Nephron progenitor cell (in vitro differentiated cells): ENCODE results near the gene SRD5A1.
"Not testable (repeated sequence)": the region's sequence is repeated elsewhere in the genome, so short reads cannot be mapped to it uniquely, and the experiment has no call there.

Source experiments
- DNase-seq: peaks from one replicate; pipeline ENCODE4 v3.0.0; 2021
- H3K27ac Mint-ChIP-seq: 2 replicates; pipeline ENCODE4 v1.8.0; 2021; ENCODE audit warnings: mild to moderate bottlenecking, moderate library complexity, mixed read lengths
- H3K27me3 Mint-ChIP-seq: 2 replicates; pipeline ENCODE4 v1.8.0; 2021; ENCODE audit warnings: mild to moderate bottlenecking, low read depth, mixed read lengths; ENCODE audit not compliant: poor library complexity
- H3K36me3 Mint-ChIP-seq: 2 replicates; pipeline ENCODE4 v1.8.0; 2021; ENCODE audit warnings: low read depth, mixed read lengths
- H3K4me1 Mint-ChIP-seq: 2 replicates; pipeline ENCODE4 v1.8.0; 2021; ENCODE audit warnings: mixed read lengths
- H3K4me3 Mint-ChIP-seq: 2 replicates; pipeline ENCODE4 v1.8.0; 2021; ENCODE audit warnings: mild to moderate bottlenecking, moderate library complexity, mixed read lengths
- H3K9me3 Mint-ChIP-seq: 2 replicates; pipeline ENCODE4 v1.8.0; 2021; ENCODE audit warnings: mild to moderate bottlenecking, moderate library complexity, mixed read lengths
- CTCF ChIP-seq: fragments of 200-600 bp; sonication (generic); IDR thresholded peaks from 2 replicates; pipeline ENCODE4 v1.5.0; 2021; ENCODE audit warnings: antibody characterized with exemption

Gene SRD5A1

GRCh38 chr5:6660688-6661087 is 27.4 kb downstream of the SRD5A1 start:
- peaks cover 44% of the 10 kb centered on the region for H3K36me3 Mint-ChIP-seq
- DNase-seq: no peak
- no peak for TF ChIP-seq CTCF
- H3K4me1 Mint-ChIP-seq: no peaks in the 10 kb centered on the region
- H3K27ac Mint-ChIP-seq: no peak overlapping the region
- peaks cover 10% of the 10 kb centered on the region for H3K9me3 Mint-ChIP-seq
- no peaks in the 10 kb centered on the region for H3K27me3 Mint-ChIP-seq
- H3K4me3 Mint-ChIP-seq: no peak overlapping the region

GRCh38 chr5:6666762-6667161 is 33.5 kb downstream of the SRD5A1 start:
- Mint-ChIP-seq H3K36me3 (peaks cover 43% of the 10 kb centered on the region), H3K27ac (no peak overlapping the region), H3K4me1 (no peaks in the 10 kb centered on the region), H3K9me3 (no peaks in the 10 kb centered on the region), H3K27me3 (no peaks in the 10 kb centered on the region), H3K4me3 (no peak overlapping the region)
- DNase-seq: no peak
- no peak for TF ChIP-seq CTCF

GRCh38 chr5:6667648-6668047 is 34.4 kb downstream of the SRD5A1 start:
- H3K9me3 Mint-ChIP-seq: no peaks in the 10 kb centered on the region
- H3K4me3 Mint-ChIP-seq: no peak overlapping the region
- no peak for DNase-seq
- no peak for TF ChIP-seq CTCF
- peaks cover 51% of the 10 kb centered on the region for H3K36me3 Mint-ChIP-seq
- no peaks in the 10 kb centered on the region for H3K4me1 Mint-ChIP-seq
- no peak overlapping the region for H3K27ac Mint-ChIP-seq
- H3K27me3 Mint-ChIP-seq: no peaks in the 10 kb centered on the region

- peaks cover 62% of the 10 kb centered on the region for H3K36me3 Mint-ChIP-seq
- H3K27ac Mint-ChIP-seq, H3K27me3 Mint-ChIP-seq: not testable (repeated sequence)
Observed at GRCh38 chr5:6668717-6669116, 35.5 kb downstream of the SRD5A1 start.

GRCh38 chr5:6673031-6673430 is 39.8 kb downstream of the SRD5A1 start:
- H3K9me3 Mint-ChIP-seq: peaks cover 21% of the 10 kb centered on the region
- no peak overlapping the region for H3K4me3 Mint-ChIP-seq
- no peak overlapping the region for H3K27ac Mint-ChIP-seq
- no peaks in the 10 kb centered on the region for H3K4me1 Mint-ChIP-seq
- peaks cover 70% of the 10 kb centered on the region for H3K36me3 Mint-ChIP-seq
- H3K27me3 Mint-ChIP-seq: no peaks in the 10 kb centered on the region
- DNase-seq: no peak
- no peak for TF ChIP-seq CTCF

More at GRCh38 chr5:6668717-6669116, 35.5 kb downstream of the SRD5A1 start:
- not testable (repeated sequence) for H3K9me3 Mint-ChIP-seq, H3K4me1 Mint-ChIP-seq, H3K4me3 Mint-ChIP-seq, DNase-seq

GRCh38 chr5:6673963-6674362 is 40.7 kb downstream of the SRD5A1 start:
- H3K4me3 Mint-ChIP-seq: no peak overlapping the region

More at GRCh38 chr5:6673963-6674362, 40.7 kb downstream of the SRD5A1 start:
- Mint-ChIP-seq H3K9me3 (peaks cover 21% of the 10 kb centered on the region), H3K27me3 (no peaks in the 10 kb centered on the region), H3K36me3 (peaks cover 70% of the 10 kb centered on the region), H3K27ac (no peak overlapping the region), H3K4me1 (no peaks in the 10 kb centered on the region)
- DNase-seq: no peak
- no peak for TF ChIP-seq CTCF
